ENCODE measurements around the gene NR6A1.
A peak's percentile ranks its signal among the peaks of the same experiment; 100 is the strongest.
"Not testable (repeated sequence)": the region's sequence is repeated elsewhere in the genome, so short reads cannot be mapped to it uniquely, and the experiment has no call there.

NR6A1 gene

DNA sequence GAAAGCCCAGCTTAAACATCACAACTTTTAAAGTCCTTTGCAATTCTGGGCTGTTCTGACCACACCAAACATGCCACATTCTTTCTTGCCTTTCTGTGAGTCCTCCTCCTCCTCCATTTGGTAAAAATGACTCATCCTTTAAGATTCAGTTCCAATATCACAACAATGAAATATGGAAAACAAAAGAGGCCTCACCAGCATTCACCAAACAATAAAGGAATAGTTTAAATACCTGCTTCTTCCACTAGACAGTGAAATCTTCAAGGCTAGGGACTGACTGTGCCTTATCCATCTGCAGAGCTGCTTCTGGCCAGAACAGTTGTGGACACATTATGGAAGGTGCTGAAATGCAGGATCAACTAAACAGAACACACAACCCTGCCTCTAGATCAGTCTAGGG, 36.0 kb downstream of the NR6A1 start:
- Mint-ChIP-seq H3K4me3 (no peak overlapping the region), H3K9me3 (no peaks in the 10 kb centered on the region), H3K36me3 (no peaks in the 10 kb centered on the region), H3K4me1 (peaks cover 7% of the 10 kb centered on the region), H3K27ac (no peak overlapping the region)
- DNase-seq (ENCODE audit: low spot score in 2 of 2): no peak
- ATAC-seq: peak; percentile 73

DNA sequence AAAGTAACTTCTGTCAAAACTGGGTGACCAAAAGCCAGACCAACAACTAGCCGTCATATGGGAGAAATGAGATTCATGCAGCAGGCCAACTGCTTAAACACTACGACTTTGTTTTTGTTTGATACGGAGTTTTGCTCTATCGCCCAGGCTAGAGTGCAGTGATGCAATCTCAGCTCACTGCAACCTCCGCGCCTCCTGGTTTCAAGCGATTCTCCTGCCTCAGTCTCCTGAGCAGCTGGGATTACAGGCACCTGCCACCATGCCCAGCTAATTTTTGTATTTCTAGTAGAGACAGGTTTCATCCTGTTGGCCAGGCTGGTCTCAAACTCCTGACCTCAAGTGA, 36.4 kb downstream of the NR6A1 start:
- not testable (repeated sequence) for H3K4me1 Mint-ChIP-seq

DNA sequence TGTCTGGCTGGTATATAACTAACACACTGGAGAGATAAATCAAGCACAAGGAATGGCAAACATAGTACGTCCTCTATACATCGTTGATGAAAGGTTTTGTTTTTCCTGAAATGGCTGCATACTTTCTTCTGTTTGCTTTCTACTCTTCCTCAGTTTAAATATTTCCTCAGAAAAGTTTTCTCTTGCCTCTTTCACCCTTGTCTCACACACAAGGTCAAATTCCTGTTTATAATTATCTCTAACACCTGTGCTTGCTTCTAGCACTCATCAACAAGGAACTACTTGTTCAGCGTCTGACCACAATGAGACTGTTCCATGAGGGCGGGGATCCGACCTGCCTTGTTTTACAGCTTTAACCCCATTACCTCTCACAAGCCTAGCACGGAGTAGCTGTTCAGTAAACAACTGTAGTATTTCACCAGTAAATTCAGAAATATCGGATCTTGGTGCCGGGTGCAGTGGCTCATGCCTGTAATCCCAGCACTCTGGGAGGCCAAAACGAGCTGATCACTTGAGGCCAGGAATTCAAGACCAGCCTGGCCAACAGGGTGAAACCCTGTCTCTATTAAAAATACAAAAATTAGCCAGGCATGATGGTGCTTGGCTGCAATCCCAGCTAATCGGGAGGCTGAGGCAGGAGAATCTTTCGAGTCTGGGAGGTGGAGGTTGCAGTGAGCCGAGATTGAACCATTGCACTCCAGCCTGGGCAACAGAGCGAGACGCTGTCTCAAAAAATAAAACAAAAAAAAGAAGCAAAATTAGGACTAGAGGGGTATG, 37.0 kb downstream of the NR6A1 start:
- ATAC-seq: no peak
- Mint-ChIP-seq H3K27ac (no peak overlapping the region), H3K4me1 (peaks cover 7% of the 10 kb centered on the region), H3K36me3 (no peaks in the 10 kb centered on the region), H3K9me3 (no peaks in the 10 kb centered on the region), H3K4me3 (no peak overlapping the region)
- DNase-seq (ENCODE audit: low spot score in 2 of 2): no peak

More for the DNA sequence above, 36.4 kb downstream of the NR6A1 start:
- ATAC-seq; DNase-seq (ENCODE audit: low spot score in 2 of 2); H3K36me3 Mint-ChIP-seq; H3K27ac Mint-ChIP-seq; H3K4me3 Mint-ChIP-seq; H3K9me3 Mint-ChIP-seq: not testable (repeated sequence)

DNA sequence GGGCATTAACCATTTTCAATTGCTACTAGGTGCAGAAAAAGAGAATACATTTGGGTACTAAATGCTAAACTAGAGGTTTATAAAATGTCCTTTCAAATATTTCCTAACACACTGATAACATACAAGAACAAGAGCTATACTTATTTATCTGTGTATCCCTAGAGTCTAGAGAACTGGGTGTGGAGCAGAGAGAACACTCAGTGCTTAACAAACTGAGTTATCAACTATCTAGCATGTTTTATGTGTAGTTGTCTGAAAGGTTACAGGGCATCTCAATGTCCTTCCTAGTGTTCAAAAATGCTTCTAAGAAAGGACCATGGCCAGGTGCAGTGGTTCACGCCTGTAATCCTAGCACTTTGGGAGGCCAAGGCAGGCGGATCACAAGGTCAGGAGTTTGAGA, 40.3 kb downstream of the NR6A1 start:
- no peak for ATAC-seq

DNA sequence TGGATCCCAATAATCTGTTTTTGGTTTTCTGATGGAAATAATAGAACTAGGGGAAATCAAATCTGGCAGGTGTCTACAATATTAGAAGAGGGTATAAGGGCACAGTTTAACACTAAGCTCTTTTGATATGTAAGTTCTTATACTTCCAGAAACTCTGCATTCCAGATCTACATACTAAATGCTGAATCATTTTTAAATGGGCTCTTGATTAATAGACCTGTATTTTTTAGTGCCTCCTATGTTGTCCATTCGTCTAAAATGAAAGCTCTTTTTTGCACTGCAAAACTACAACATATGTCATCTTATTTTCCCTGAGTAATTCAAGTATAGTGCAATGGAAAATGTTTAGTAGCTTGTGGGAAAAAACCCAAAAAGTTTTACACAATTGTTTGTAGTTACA, 44.2 kb downstream of the NR6A1 start:
- ATAC-seq (no peak), DNase-seq (ENCODE audit: low spot score in 2 of 2) (no peak)
- Mint-ChIP-seq H3K9me3 (no peaks in the 10 kb centered on the region), H3K4me3 (no peak overlapping the region), H3K27ac (no peak overlapping the region), H3K36me3 (no peaks in the 10 kb centered on the region), H3K4me1 (no peaks in the 10 kb centered on the region)

More for the DNA sequence above, 40.3 kb downstream of the NR6A1 start:
- Mint-ChIP-seq H3K36me3 (no peaks in the 10 kb centered on the region), H3K9me3 (no peaks in the 10 kb centered on the region), H3K27ac (no peak overlapping the region), H3K4me3 (no peak overlapping the region), H3K4me1 (peaks cover 7% of the 10 kb centered on the region)
- DNase-seq (ENCODE audit: low spot score in 2 of 2): no peak

DNA sequence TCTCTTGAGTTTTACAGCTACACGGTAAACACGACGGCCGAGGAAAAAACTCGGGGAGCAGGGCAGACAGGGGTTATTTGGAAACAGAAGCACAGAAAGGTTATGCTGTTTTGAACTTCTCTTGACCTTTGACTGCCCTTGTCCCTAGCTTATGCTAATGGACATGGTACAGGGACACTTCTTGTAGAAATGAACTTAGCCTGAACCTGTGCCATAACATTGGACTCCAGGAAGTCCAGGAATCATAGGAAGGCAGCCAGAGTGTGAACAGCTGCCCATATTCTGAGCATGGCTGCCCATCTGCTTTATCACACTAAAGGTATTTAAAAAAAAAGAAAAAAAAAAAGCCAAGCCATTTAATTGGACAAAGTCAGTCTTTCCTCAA, 46.1 kb downstream of the NR6A1 start:
- DNase-seq (ENCODE audit: low spot score in 2 of 2) (no peak), ATAC-seq (no peak)
- H3K36me3 Mint-ChIP-seq: no peaks in the 10 kb centered on the region

DNA sequence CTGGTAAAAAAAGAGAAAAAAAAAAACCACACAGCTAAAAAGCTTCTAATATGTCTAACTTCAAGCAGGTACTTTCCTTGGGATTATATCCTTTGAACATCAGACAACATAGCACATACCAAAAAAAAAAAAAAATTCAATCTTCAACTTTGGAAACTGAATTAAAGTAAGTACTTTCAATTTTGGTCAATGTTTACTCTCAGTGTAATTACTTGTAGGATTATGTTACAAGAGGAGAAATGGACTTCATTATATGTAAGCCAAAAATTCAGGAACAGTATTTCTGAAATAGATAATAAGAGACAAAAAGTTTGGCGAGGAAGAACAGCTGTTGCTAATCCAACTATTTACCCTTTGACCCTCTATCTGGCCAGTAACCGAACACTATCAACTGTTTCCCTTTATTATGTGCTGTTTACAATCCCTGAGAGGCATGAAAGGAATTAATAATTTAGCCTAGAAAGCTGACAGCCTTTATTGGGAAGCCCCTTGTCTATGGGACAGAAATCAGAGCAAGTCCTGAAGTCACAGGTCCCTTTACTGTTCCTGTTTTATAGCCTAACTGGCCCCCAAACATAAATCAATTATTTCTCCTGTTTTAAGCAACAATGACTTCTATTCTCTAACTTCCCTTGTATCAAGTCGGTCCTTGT, 46.6 kb downstream of the NR6A1 start:
- H3K4me1 Mint-ChIP-seq: no peaks in the 10 kb centered on the region
- no peaks in the 10 kb centered on the region for H3K36me3 Mint-ChIP-seq
- ATAC-seq (no peak), DNase-seq (ENCODE audit: low spot score in 2 of 2) (no peak)
- no peak overlapping the region for H3K27ac Mint-ChIP-seq
- no peaks in the 10 kb centered on the region for H3K9me3 Mint-ChIP-seq
- no peak overlapping the region for H3K4me3 Mint-ChIP-seq

More for the DNA sequence above, 46.1 kb downstream of the NR6A1 start:
- no peaks in the 10 kb centered on the region for H3K4me1 Mint-ChIP-seq
- no peak overlapping the region for H3K27ac Mint-ChIP-seq
- no peaks in the 10 kb centered on the region for H3K9me3 Mint-ChIP-seq
- H3K4me3 Mint-ChIP-seq: no peak overlapping the region

DNA sequence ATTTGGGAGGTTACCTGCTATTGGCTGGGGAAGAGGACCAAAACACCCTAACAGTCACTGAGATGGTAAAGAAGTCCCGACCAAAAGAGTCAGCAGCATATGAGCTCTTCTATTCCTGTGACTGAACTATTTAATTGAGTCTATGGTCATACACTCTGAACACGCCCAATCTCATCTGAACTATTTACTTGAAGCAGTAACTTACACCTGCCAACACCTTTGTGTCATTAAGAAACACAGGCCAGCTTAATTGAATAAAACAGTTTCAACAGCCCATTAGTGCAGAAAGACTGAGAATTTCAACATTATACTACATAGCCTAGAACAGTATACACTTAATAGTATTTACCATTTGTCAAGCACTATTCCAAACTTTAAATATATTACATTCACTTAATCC, 47.8 kb downstream of the NR6A1 start:
- DNase-seq (ENCODE audit: low spot score in 2 of 2) (no peak), ATAC-seq (no peak)
- H3K4me1 Mint-ChIP-seq: no peaks in the 10 kb centered on the region
- no peaks in the 10 kb centered on the region for H3K9me3 Mint-ChIP-seq
- no peak overlapping the region for H3K27ac Mint-ChIP-seq
- H3K36me3 Mint-ChIP-seq: no peaks in the 10 kb centered on the region
- no peak overlapping the region for H3K4me3 Mint-ChIP-seq

DNA sequence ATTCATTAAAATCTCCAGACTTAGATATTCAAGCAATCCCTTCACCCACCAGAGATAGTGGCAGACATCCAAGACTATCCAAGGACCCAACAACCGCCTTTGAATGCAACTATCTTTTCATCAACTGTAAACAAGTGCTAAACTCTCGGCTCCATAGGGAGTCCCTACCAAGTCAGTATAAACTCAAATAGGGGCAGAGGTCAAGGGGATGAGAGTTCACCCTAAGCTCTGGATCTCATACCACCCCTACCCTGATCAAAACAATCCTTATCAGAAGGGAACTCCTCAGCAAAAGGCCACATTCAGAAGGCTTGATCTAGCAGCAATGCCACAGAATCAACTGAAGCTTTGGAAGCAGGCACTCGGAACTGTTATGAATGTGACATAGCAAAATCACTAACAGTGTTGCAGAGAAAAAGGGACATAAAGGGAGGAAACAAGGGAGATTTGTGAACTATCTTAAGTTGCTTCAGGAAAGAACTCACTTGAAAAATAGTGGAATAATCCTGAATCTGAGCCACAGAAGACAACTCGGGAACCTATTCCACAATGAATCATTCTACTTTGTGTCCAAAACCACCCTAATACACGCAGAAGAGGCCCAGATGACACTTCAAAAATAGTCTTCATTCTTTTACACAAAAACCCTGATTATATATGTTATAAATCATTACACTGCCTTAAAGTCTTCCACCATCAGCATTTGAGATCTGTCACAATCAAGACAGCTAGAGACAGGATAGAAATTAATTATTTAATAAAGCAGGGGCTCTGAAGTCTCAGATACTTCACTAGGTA, 49.8 kb downstream of the NR6A1 start:
- no peak overlapping the region for H3K27ac Mint-ChIP-seq
- ATAC-seq (no peak), DNase-seq (ENCODE audit: low spot score in 2 of 2) (no peak)
- no peaks in the 10 kb centered on the region for H3K36me3 Mint-ChIP-seq
- H3K4me3 Mint-ChIP-seq: no peak overlapping the region
- no peaks in the 10 kb centered on the region for H3K9me3 Mint-ChIP-seq
- H3K4me1 Mint-ChIP-seq: no peaks in the 10 kb centered on the region

DNA sequence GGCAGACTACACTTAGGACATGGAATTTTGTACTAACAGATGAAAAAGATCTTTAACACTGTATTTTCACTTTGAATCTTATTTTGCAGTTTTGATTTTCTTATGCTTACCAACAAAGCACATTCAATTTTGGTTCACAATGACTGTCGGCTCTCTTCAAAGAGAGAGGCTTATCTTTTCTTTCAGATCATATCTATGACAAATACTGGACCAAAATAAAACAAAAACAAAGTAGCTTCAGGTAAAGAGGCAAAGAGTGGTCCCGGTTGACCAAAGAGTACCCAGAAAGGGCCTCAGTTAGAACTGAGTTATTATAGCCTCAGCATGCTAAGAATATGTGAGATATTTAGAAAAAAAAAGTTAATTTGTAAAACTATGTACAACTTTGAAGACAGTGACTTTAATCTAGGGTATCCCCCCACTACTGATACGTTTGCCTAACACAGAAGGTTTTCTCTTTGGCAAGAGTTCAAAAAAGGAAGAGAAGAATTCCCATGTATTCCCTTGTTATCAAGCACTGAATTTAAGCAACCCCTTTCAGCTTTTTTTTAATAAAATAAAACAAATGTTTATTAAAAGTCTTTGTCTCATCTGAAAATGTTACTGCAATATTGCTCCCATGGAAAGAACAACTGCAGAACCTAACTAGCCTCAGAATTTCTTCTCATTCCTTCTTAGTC, 50.5 kb downstream of the NR6A1 start:
- H3K27ac Mint-ChIP-seq: no peak overlapping the region
- no peaks in the 10 kb centered on the region for H3K4me1 Mint-ChIP-seq
- DNase-seq (ENCODE audit: low spot score in 2 of 2) (no peak), ATAC-seq (no peak)
- no peaks in the 10 kb centered on the region for H3K9me3 Mint-ChIP-seq
- H3K4me3 Mint-ChIP-seq: no peak overlapping the region
- no peaks in the 10 kb centered on the region for H3K36me3 Mint-ChIP-seq

DNA sequence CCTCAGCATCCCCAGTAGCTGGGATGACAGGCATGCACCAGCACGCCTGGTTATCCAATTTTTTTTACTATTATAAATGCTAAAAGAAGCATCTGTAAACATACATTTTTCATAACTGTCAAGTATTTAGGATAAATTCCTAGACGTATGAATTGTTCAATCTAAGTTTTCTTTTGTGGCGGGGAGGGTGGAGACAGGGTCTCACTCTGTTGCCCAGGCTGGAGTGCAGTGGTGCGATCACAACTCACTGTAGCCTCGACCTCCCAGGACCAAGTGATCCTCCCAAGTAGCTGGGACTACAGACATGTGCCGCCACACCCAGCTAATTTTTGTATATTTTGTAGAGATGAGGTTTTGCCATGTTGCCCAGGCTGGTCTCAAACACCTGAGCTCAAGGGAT, 52.2 kb downstream of the NR6A1 start:
- Mint-ChIP-seq H3K9me3 (no peaks in the 10 kb centered on the region), H3K4me3 (no peak overlapping the region), H3K4me1 (no peaks in the 10 kb centered on the region), H3K27ac (no peak overlapping the region), H3K36me3 (no peaks in the 10 kb centered on the region)
- no peak for DNase-seq (ENCODE audit: low spot score in 2 of 2)
- ATAC-seq: no peak

DNA sequence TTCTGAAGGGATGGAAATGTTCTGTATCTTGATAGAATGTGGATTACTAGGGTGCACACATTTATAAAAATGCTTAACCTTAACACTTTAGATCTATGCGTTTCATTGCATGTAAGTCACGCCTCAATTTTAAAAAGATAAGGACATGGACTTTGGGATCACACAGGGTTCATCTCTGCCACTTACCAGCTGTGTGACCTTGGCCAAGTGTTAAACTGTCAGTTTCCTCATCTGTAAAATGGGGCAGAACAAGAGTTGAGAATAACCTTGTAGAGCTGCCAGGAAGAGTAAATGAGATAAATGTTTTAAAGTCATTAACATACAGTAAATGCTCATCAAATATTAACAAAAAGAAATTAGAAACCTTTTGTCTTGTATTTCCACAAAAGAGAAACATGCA, 53.5 kb downstream of the NR6A1 start:
- Mint-ChIP-seq H3K4me1 (no peaks in the 10 kb centered on the region), H3K27ac (no peak overlapping the region), H3K4me3 (no peak overlapping the region), H3K36me3 (no peaks in the 10 kb centered on the region), H3K9me3 (no peaks in the 10 kb centered on the region)
- ATAC-seq (no peak), DNase-seq (ENCODE audit: low spot score in 2 of 2) (no peak)

DNA sequence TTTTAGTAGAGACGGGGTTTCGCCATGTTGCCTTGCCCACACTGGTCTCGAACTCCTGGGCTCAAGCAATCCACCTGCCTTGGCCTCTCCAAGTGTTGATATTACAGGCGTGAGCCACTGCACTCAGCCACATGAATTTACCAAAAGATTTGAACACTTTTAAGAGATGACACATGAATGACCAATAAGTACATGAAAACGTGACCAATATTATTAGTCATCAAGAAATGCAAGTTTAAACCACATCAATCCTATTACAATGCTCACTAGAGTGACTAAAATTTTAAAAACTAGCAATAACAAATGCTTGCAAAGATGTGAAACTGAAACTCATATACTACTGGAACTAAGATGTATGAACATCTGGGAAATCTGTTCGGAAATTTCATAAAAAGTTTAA, 54.3 kb downstream of the NR6A1 start:
- H3K27ac Mint-ChIP-seq: no peak overlapping the region
- H3K9me3 Mint-ChIP-seq: no peaks in the 10 kb centered on the region
- no peak for DNase-seq (ENCODE audit: low spot score in 2 of 2)
- H3K4me3 Mint-ChIP-seq: no peak overlapping the region
- H3K4me1 Mint-ChIP-seq: no peaks in the 10 kb centered on the region
- ATAC-seq: peak; percentile 87
- H3K36me3 Mint-ChIP-seq: no peaks in the 10 kb centered on the region

DNA sequence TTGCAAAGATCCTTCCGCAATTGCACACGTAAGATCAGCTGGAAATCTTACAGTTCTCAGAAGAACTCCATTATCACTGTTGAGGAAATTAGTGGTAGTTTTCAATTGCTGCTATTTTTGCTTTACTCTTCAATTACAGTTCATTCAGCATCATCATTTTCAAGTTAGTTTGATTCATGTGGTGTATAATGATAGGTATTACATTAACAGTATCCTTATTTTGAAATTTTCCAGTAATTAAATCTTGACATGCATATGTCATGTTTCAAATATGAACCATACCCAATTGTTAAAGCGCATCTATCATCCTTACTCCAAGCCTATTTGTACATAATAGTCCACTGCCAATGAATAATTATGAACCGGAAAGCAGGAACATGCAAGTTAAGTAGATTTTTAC, 60.3 kb downstream of the NR6A1 start:
- Mint-ChIP-seq H3K4me3 (no peak overlapping the region), H3K27ac (no peak overlapping the region), H3K9me3 (no peaks in the 10 kb centered on the region), H3K36me3 (no peaks in the 10 kb centered on the region), H3K4me1 (no peaks in the 10 kb centered on the region)
- DNase-seq (ENCODE audit: low spot score in 2 of 2): no peak
- ATAC-seq: no peak

DNA sequence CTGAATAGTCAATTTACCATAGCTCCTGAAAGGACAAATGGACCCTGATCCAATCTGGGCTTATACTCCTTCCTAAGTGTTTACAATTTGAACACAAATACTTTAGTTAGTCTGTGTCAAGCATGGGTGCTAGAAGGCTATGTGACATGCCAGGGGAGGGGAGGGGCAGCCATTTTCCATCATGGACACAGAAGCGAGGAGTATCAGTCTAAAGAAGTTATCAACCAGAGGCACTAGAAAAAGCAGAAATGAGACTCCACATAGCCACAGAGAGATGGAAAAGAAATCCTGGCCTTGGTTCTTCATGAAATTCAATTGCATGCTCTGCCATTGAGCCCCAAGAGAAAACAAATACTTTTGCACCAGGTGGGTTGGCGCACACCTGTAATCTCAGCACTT, 61.8 kb downstream of the NR6A1 start:
- ATAC-seq (no peak), DNase-seq (ENCODE audit: low spot score in 2 of 2) (no peak)
- H3K4me1 Mint-ChIP-seq: no peaks in the 10 kb centered on the region
- H3K4me3 Mint-ChIP-seq: no peak overlapping the region
- no peak overlapping the region for H3K27ac Mint-ChIP-seq
- H3K36me3 Mint-ChIP-seq: no peaks in the 10 kb centered on the region
- no peaks in the 10 kb centered on the region for H3K9me3 Mint-ChIP-seq

Measured in stimulated activated effector memory CD8-positive, alpha-beta T cell treated with anti-CD3 and anti-CD28 coated beads, Interleukin-12 subunit alpha, Interleukin-12 subunit beta, amount 100 ng/mL, for 72 hours (primary cell).